NCI-H1417 (cell line): Measurements from ENCODE around the gene ZNF57.
"Not testable (repeated sequence)": the region's sequence is repeated elsewhere in the genome, so short reads cannot be mapped to it uniquely, and the experiment has no call there.

Experiments used
- DNase-seq, 3 experiments: peaks; one replicate each; lab custom pipeline; 2025; lab: John Stamatoyannopoulos, UW

The ZNF57 gene

GRCh38 chr19:2896694-2897093, 4.0 kb upstream of the ZNF57 start:
- no peak for DNase-seq

DNA sequence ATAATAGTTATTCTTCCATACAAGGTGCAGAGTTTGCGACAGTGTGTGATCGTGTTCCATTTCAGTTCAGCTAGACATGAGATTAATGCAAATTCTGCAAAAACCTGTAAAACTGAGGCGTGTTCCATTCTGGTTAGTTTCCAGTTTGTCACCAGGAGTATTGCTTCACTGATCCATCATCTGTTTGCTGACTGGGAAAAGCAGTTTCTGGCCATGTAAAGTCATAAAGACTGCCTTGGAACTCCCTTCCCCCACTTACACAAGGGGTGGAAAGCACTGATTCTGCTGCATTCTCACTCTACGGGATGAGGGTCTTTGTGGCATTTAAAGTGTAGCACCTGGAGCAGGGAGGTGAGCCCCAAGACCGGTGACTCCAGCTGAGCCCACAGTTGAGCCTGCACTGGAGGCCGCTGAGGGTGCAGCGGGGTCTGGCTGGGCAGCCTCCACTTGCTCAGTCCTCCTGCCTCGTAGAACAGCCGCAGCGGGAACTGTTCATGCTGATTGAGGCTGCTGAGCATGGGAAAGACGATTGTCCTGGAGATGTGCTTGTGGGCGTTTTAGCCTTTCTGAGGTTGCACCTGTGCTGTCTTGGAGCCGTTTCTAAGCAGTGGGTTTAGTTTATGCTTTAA, 2.0 kb downstream of the ZNF57 start:
- no peak for DNase-seq

DNA sequence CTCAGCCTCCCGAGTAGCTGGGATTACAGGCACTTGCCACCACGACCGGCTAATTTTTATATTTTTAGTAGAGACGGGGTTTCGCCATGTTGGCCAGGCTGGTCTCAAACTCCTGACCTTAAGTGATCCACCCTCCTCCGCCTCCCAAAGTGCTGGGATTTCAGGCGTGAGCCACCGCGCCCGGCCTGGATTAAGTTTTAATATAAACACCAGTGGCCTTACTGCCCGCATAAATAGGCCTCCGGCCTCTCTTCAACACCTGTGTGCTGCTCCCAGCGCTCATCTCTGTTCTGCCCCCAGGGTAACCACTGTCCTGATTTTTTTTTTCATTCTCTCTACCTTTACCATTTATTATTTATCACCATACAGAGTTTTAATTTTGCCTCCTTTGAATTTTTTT, 2.6 kb downstream of the ZNF57 start:
- not testable (repeated sequence) for DNase-seq

DNA sequence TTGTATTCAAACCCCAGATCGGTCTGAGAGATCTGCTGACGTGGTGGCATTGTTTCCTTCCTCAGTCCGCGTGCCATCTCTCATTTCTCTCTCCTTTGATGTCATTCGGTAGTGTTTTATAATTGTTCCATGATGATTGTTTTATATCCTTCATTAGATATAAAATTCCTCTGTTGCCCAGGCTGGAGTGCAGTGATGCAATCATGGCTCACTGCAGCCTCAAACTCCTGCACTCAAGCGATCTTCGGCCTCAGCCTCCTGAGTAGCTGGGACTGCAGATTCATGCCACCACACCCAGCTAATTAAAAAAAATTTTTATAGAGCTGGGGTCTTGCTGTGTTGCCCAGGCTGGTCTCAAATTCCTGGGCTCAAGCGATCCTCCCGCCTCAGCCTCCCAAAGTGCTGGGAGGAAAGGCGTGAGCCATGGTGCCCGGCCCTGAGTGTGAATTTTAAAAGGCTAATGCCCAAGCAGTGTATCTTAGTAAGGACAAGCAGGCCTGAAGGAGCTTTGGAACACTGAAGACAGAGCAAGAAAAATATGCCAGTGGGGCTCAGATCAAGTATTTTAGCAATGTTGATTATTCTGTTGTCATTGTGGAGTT, 5.3 kb downstream of the ZNF57 start:
- no peak for DNase-seq

- DNase-seq, result no peak
Observed at GRCh38 chr19:2906631-2907195, 6.0 kb downstream of the ZNF57 start.

GRCh38 chr19:2912306-2912705, 11.6 kb downstream of the ZNF57 start:
- no peak for DNase-seq

- no peak for DNase-seq
Observed at GRCh38 chr19:2917275-2918184, 16.8 kb downstream of the ZNF57 start.

GRCh38 chr19:2922987-2923386, 22.3 kb downstream of the ZNF57 start:
- peak in 1 of 3 experiments; percentile 33 for DNase-seq

GRCh38 chr19:2923510-2923909, 22.8 kb downstream of the ZNF57 start:
- peak in 2 of 3 experiments; percentile 8 to 59 for DNase-seq

DNA sequence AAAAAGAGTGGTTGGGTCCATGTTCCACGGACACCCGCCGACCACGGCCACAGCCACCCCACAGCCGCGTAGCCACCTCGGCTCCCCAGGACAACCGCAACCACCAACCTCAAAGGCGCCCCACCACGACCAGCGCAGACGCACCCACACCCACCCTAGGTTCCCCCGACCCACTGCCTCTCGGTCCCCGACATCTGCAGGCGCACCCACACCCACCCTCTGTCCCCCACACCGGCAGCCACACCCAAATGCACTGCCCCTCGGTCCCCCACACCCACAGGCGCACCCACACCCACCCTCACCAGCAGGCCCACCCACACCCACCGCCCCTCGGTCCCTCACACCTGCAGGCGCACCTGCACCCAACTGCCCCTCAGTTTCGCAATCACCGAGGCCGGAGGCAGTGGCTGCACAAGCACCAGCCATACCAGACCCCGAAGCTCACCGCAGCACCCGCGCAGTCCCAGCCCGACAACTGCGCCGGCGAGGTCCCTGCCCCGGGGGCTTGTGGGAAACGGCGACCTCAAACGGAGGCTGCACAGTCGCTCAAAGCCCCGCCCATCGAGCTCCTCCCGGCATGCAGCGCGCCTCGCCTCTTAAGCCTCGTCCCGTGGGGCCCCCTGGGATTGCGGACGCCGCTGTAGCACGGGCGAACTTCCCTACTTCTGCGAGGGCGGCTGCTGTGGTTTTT, 25.8 kb downstream of the ZNF57 start:
- DNase-seq, result no peak

GRCh38 chr19:2927032-2927430, 26.3 kb downstream of the ZNF57 start:
- DNase-seq, result no peak

GRCh38 chr19:2933490-2933910, 32.8 kb downstream of the ZNF57 start:
- DNase-seq, result no peak

- DNase-seq, result not testable (repeated sequence)
Observed at GRCh38 chr19:2935863-2936262, 35.1 kb downstream of the ZNF57 start.

GRCh38 chr19:2942928-2943640, 42.4 kb downstream of the ZNF57 start:
- DNase-seq, result no peak

DNA sequence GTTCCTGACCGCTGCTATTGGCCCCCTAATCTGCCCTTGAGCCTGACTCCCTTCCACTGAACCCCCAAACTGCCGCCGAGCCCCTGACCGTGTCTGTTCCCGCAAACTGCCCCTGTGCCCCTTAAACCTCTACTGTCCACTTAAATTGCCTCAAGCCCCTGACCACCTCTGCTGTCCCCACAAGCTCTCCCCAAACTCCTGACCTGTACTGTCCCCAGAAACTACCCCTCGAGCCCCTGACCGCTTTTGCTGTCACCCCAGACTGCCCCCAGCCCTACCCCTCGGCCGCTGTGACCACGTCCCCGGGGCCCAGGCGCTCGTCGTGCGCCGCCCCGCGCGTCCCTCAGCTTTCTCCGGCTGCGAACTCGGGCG, 43.7 kb downstream of the ZNF57 start:
- no peak for DNase-seq

GRCh38 chr19:2944775-2945574, 44.2 kb downstream of the ZNF57 start, which contains the start of gene ZNF77:
ZNF77 (minus strand) TSS chr19:2944971; CDS start chr19:2944840, 131 bp downstream.
- peak; percentile 100 for DNase-seq

DNA sequence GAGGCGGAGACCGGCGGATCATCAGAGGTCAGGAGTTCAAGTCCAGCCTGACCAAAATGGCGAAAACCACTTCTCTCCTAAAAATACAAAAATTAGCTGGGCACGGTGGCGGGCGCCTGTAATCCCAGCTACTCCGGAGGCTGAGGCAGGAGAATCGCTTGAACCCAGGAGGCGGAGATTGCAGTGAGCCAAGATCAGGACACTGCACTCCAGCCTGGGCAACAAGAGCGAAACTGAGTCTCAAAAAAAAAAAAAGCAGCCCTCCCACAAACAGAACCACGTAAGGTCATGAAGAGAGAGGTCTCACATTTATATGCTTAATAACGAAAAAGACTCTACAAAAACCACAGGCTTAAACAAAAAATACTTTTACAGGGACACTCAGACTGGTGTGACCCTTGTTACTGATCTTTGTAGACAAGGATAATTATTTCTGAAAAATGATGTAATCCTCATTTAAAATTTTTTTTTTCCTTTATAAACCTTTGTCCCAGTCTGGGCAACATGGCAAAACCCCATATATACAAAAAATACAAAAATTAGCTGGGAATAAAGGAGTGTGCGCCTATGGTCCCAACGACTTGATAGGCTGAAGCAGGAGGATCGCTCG, 45.0 kb downstream of the ZNF57 start:
- DNase-seq, result no peak

DNA sequence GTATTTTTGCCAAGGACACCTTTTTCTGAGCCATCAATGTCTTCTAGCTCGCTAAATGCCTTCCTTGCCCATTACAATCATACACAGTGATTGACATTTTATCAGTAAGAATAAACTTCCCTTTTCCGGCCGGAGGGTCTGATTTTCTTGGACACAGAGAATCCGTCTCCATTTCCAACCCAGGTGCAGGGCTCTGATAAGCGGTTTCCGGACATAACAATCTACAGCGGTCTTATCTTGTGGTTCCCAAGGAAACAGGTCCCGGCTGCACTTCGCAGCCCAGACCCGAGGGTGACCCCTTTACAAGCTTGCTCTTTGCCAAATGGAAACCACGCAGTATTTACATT, 49.2 kb downstream of the ZNF57 start:
- DNase-seq, result peak in 1 of 3 experiments; percentile 72

GRCh38 chr19:2950286-2951124, 49.8 kb downstream of the ZNF57 start:
- peak; percentile 99 to 100 (median 100) for DNase-seq
